Astrocyte of the spinal cord (primary cell): Measurements from ENCODE around the gene MAP1LC3A.

ENCODE experiments used
- DNase-seq: peaks from one replicate; pipeline ENCODE4 v3.0.0; 2011; ENCODE audit warnings: low read depth, low spot score
- H3K4me3 ChIP-seq: 2 replicates; pipeline ENCODE4 v1.5.1; 2011; ENCODE audit warnings: low read depth, mild to moderate bottlenecking, low read length, moderate library complexity
- CTCF ChIP-seq: IDR thresholded peaks from 2 replicates; pipeline ENCODE4 v1.5.1; 2012; ENCODE audit warnings: low read depth, mild to moderate bottlenecking, low read length, inconsistent platforms
- in situ Hi-C: cut with HindIII; loops from 2 replicates; pipeline ENCODE4 v1.10.0; 2017; ENCODE audit warnings: low sequenced_read_pairs

The MAP1LC3A gene

DNA sequence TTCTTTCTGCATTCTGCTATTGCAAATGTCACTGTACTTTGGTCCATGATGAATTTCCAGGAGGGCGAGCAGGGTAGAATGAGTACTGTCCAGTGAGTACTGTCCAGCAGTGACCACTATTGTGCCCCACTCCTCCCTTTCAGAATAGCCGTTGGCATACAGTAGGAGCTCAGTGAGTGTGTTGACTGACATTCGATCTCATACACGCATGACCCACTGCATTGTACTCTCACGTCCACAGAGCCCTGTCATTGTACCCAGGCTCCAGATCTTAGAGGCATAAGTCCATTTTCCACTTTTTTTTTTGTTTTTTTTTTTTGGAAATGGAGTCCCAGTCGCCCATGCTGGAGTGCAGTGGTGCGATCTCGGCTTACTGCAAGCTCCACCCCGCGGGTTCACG is 34.1 kb upstream of the MAP1LC3A start:
- no peak for TF ChIP-seq CTCF
- no peak overlapping the region for H3K4me3 ChIP-seq
- in situ Hi-C loops: no loop called here
- no peak for DNase-seq

DNA sequence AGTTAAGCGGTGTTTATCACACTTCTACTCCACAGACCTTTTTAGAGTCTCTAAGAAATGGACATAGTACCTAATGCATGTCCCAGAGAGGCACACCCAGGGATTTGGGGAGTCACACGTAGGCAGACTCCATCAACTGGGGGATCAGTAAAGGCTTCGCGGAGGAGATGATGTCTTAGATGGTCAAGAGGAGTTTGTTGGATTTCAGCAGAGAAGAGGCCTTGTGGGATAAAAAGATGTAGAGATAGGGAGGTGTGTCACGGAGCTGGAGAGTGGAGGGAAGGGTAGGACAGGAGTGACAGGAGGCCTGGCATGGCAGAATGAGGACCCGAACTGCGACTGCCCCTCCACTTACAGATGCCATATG is 33.2 kb upstream of the MAP1LC3A start:
- H3K4me3 ChIP-seq: no peak overlapping the region
- DNase-seq: peak; percentile 5
- TF ChIP-seq CTCF: no peak
- in situ Hi-C loops: no loop called here

- no peak for TF ChIP-seq CTCF
- no peak overlapping the region for H3K4me3 ChIP-seq
- peak; percentile 97 for DNase-seq
- in situ Hi-C loops: no loop called here
These were observed 32.7 kb upstream of the MAP1LC3A start for GRCh38 chr20:34525709-34526416.

- DNase-seq: no peak
- in situ Hi-C loops: no loop called here
- no peak overlapping the region for H3K4me3 ChIP-seq
- no peak for TF ChIP-seq CTCF
These were observed 32.1 kb upstream of the MAP1LC3A start for GRCh38 chr20:34526466-34526865.

- TF ChIP-seq CTCF: no peak
- DNase-seq: no peak
- in situ Hi-C loops: no loop called here
- no peak overlapping the region for H3K4me3 ChIP-seq
These were observed 31.5 kb upstream of the MAP1LC3A start for GRCh38 chr20:34527016-34527415.

- TF ChIP-seq CTCF: no peak
- in situ Hi-C loops: no loop called here
- no peak for DNase-seq
- H3K4me3 ChIP-seq: no peak overlapping the region
These were observed 29.6 kb upstream of the MAP1LC3A start for GRCh38 chr20:34528921-34529297.

DNA sequence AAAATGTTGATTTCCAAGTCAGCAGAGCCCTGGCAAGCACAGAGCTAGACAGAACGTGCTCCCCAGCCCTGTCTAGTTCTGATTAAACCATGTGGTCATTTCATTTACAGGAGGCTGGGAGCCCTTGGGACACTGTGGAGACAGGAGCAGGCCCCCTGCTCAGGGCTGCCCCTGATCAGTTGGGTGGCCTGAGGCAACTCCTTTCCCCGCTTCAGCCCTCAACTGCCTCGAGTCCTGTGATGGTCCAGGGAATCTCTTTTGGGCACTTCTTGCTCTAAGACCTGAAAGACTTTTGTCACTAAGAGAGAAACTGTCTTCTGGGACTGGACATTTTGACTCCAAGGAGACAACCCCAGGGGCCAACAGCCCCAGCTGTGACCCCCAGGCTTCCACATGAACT is 28.8 kb upstream of the MAP1LC3A start:
- TF ChIP-seq CTCF: no peak
- DNase-seq: no peak
- no peak overlapping the region for H3K4me3 ChIP-seq
- in situ Hi-C loops: no loop called here
